K562 (cell line): ENCODE results near the gene PLEKHN1. TPM values are rescaled to one million over a fixed set of nuclear protein-coding genes. Genes with fewer than 3 reads are reported as not detected.
A peak's percentile ranks its signal among the peaks of the same experiment; 100 is the strongest.
"Not testable (repeated sequence)": the region's sequence is repeated elsewhere in the genome, so short reads cannot be mapped to it uniquely, and the experiment has no call there.

Source experiments
- ATAC-seq: fragments of 200-7000 bp; cut with Tn5 transposase; 3 replicates; pipeline ENCODE4 v1.9.1; 2020; ENCODE audit warnings: moderate library complexity
- BruUV-seq: library from RNA; stranded (reverse); fragments of 400-500 nt; replicated peaks from 2 replicates; lab custom pipeline; 2021; lab: Mats Ljungman, UMichigan
- CTCF ChIA-PET: fragments of 300-600 bp; formaldehyde crosslinking; extraction: SDS; loops from one replicate; lab custom pipeline; 2021; ENCODE audit warnings: low intra/inter-chr PET ratio; lab: Yijun Ruan, JAX
- POLR2A ChIA-PET: fragments of 300-600, 350-650 bp; sonication (Branson Sonifier 250); formaldehyde crosslinking; extraction: SDS; loops from one replicate; lab custom pipeline; 2021; ENCODE audit warnings: antibody characterized with exemption, inconsistent platforms; lab: Yijun Ruan, JAX
- DNase-seq, 4 experiments: peaks; one replicate each; pipeline versions ENCODE4 v3.0.0 to v3.0.0-alpha.2; 2011 to 2018; ENCODE audit warnings: low spot score in 3 of 4, mixed read lengths in 3 of 4; ENCODE audit errors: extremely low read depth in 1 of 4
- FAIRE-seq: peaks from 2 replicates; lab custom pipeline; 2011; peaks lifted over from hg19 to GRCh38; lab: Jason Lieb, UNC
- H2AFZ ChIP-seq: 2 replicates; pipeline ENCODE4 v1.6.0; 2011; ENCODE audit warnings: low read depth, low read length, control low read depth, inconsistent platforms
- H3K27ac ChIP-seq: fragments of 200-600 bp; 3 replicates; pipeline ENCODE4 v1.8.0; 2011; ENCODE audit warnings: low read depth, mild to moderate bottlenecking, control low read depth, inconsistent platforms, low read length, moderate library complexity, mixed read lengths; ENCODE audit errors: extremely low read depth
- H3K27me3 ChIP-seq, 2 experiments: fragments of 300-600 bp in 1 of 2; 2 replicates in 1 of 2; 3 replicates in 1 of 2; pipeline versions ENCODE4 v1.6.0 to v1.8.0; 2011; ENCODE audit warnings: inconsistent platforms in 2 of 2, low read length in 2 of 2, mild to moderate bottlenecking in 1 of 2, mixed read lengths in 1 of 2, moderate library complexity in 1 of 2; ENCODE audit not compliant: control insufficient read depth in 2 of 2, insufficient read depth in 2 of 2
- H3K36me3 ChIP-seq: fragments of 300-600 bp; 3 replicates; pipeline ENCODE4 v1.8.0; 2011; ENCODE audit warnings: mild to moderate bottlenecking, low read length, inconsistent platforms; ENCODE audit not compliant: control insufficient read depth, insufficient read depth
- H3K4me1 ChIP-seq, 2 experiments: fragments of 200-600 bp in 1 of 2; replicated peaks in 1 of 2; 2 replicates in 1 of 2; 3 replicates in 1 of 2; pipeline versions ENCODE4 v1.5.1 to v1.8.0; 2011; ENCODE audit warnings: inconsistent platforms in 2 of 2, low read length in 2 of 2, mild to moderate bottlenecking in 1 of 2, mixed read lengths in 1 of 2, moderate library complexity in 1 of 2; ENCODE audit not compliant: control insufficient read depth in 2 of 2, insufficient read depth in 2 of 2
- H3K4me2 ChIP-seq: 2 replicates; pipeline ENCODE4 v1.6.1; 2011; ENCODE audit warnings: low read length, control low read depth, inconsistent platforms, mixed read lengths; ENCODE audit not compliant: insufficient read depth
- H3K4me3 ChIP-seq: fragments of 200-600 bp; sonication (generic), shearing (Covaris generic); 2 replicates; pipeline ENCODE4 v1.5.1; 2016; ENCODE audit warnings: control low read depth, inconsistent platforms
- H3K79me2 ChIP-seq: fragments of 200-600 bp; 3 replicates; pipeline ENCODE4 v1.8.0; 2011; ENCODE audit warnings: low read length, inconsistent platforms; ENCODE audit not compliant: control insufficient read depth, insufficient read depth
- H3K9ac ChIP-seq, 2 experiments: 2 replicates each; pipeline versions ENCODE4 v1.6.0 to v1.6.1; 2011; ENCODE audit warnings: low read depth in 2 of 2, low read length in 2 of 2, control low read depth in 1 of 2, inconsistent platforms in 1 of 2, mild to moderate bottlenecking in 1 of 2, mixed read lengths in 1 of 2; ENCODE audit not compliant: insufficient read depth in 1 of 2
- H3K9me1 ChIP-seq: one replicate; pipeline ENCODE4 v1.6.0; 2011; ENCODE audit warnings: inconsistent platforms, mild to moderate bottlenecking, low read length, moderate library complexity; ENCODE audit not compliant: control insufficient read depth, insufficient read depth
- H3K9me3 ChIP-seq: replicated peaks from 2 replicates; pipeline ENCODE4 v1.5.1; 2011; ENCODE audit warnings: low read depth, low read length, inconsistent platforms; ENCODE audit not compliant: control insufficient read depth, insufficient read depth
- H4K20me1 ChIP-seq: replicated peaks from 2 replicates; pipeline ENCODE4 v1.6.1; 2011; ENCODE audit warnings: low read length, inconsistent platforms, mixed read lengths; ENCODE audit not compliant: control insufficient read depth, insufficient read depth
- ELK3 ChIP-seq: fragments of 450-650 bp; formaldehyde crosslinking; IDR thresholded peaks from 2 replicates; pipeline ENCODE4 v1.4.0; 2020; ENCODE audit warnings: mild to moderate bottlenecking
- GABPB2 ChIP-seq: fragments of 250-450 bp; sonication (Bioruptor Pico); conservative IDR thresholded peaks from 2 replicates; pipeline ENCODE4 v1.5.1; 2021; ENCODE audit warnings: mild to moderate bottlenecking
- KAT2B ChIP-seq: IDR thresholded peaks from one replicate; pipeline ENCODE4 v1.6.1; 2012; ENCODE audit warnings: low read depth, mild to moderate bottlenecking, control low read depth, inconsistent platforms, low read length, moderate library complexity
- POLR2G ChIP-seq: fragments of 200-400 bp; formaldehyde crosslinking; IDR thresholded peaks from 2 replicates; pipeline ENCODE4 v1.6.1; 2017; ENCODE audit warnings: low read depth, mild to moderate bottlenecking, antibody characterized with exemption, low read length, moderate library complexity
- RBFOX2 ChIP-seq: fragments of 200-400 bp; formaldehyde crosslinking; IDR thresholded peaks from 2 replicates; pipeline ENCODE4 v1.6.1; 2017; ENCODE audit warnings: low read depth, mild to moderate bottlenecking, low read length, moderate library complexity
- TFAP4 ChIP-seq: sonication (generic); formaldehyde crosslinking; IDR thresholded peaks from 2 replicates; pipeline ENCODE4 v1.8.0; 2022; ENCODE audit warnings: missing genetic modification reagents, mild to moderate bottlenecking, moderate library complexity, borderline replicate concordance
- WGBS: fragments of 100-300 bp; shearing (Covaris generic); methylation state at CpG from one replicate; pipeline ENCODE4 v1.1.6; 2016; ENCODE audit warnings: low coverage, mixed read lengths; ENCODE audit not compliant: insufficient coverage; ENCODE audit errors: missing lambda C conversion rate; 5-methylcytosine and 5-hydroxymethylcytosine counted together
- in situ Hi-C: fragments of 300-500 bp; cut with MboI; formaldehyde crosslinking; loops from 4 replicates; pipeline ENCODE4 v1.15.0; 2018; ENCODE audit warnings: inconsistent platforms, mixed read lengths
- intact Hi-C: fragments of 100-400 bp; cut with micrococcal nuclease; formaldehyde crosslinking; loops from 2 replicates; pipeline ENCODE4 v1.14.2; 2022
- polyA plus RNA-seq, 8 experiments: library from polyadenylated mRNA; depleted of rRNA in 4 of 8; stranded (reverse) in 5 of 8; unstranded in 3 of 8; fragments of >200 nt; fragmentation: Nextera tagmentation in 2 of 8; fragmentation: Illumina TruSeq in 1 of 8; extraction: Ambion mirVana in 2 of 8; extraction: Trizol in 1 of 8; gene quantifications; 2 replicates each; pipeline versions ENCODE4 v1.2.1 to v1.2.3, GENCODE V29; 2011 to 2014; ENCODE audit warnings: inconsistent platforms in 1 of 8, missing spikeins in 1 of 8
- total RNA-seq, 7 experiments: library from RNA; depleted of rRNA in 6 of 7; stranded (reverse); fragments of >200 nt in 6 of 7; fragmentation: Illumina TruSeq in 2 of 7; extraction: Trizol in 2 of 7; gene quantifications; 2 replicates each; pipeline versions ENCODE4 v1.2.1 to v1.2.3, GENCODE V29; 2011 to 2021; ENCODE audit warnings: low replicate concordance in 1 of 7

The PLEKHN1 gene
- total and polyA plus RNA-seq, 9 of the 15 experiments (the other 6 are each of a cell fraction or from before 2014, with no cell fraction given), result 0.07 to 1.5 (median 0.13) TPM; not detected in 2

GRCh38 chr1:945688-946556 is 20.4 kb upstream of the PLEKHN1 start:
- Histone ChIP-seq H3K79me2 (peaks cover 3% of the 10 kb centered on the region; the same call in 2 of the 3 replicates), H3K4me2 (no peak overlapping the region), H3K27me3 (no peaks in the 10 kb centered on the region), H3K4me1 (peaks cover 13 to 76% of the 10 kb centered on the region in 2 experiments; a peak in 3 of 5 replicates), H3K27ac (no peak overlapping the region), H3K9ac (no peak overlapping the region; a peak in 1 of 4 replicates), H2AFZ (no peak overlapping the region), H3K9me1 (no peaks in the 10 kb centered on the region), H3K36me3 (peaks cover 73% of the 10 kb centered on the region; the same call in 2 of the 3 replicates), H3K4me3 (no peak overlapping the region), H4K20me1 (peaks cover 21% of the 10 kb centered on the region), H3K9me3 (no peaks in the 10 kb centered on the region)
- no peak for ATAC-seq
- POLR2A ChIA-PET, result interaction anchor here (1.2 to 2.3 kb wide), 3 partner anchors 11 to 120 kb away, joined by 4 to 7 read pairs (median 4); partner anchors contain the start of gene NOC2L
- no peak for DNase-seq
- in situ Hi-C loops, result no loop called here
- FAIRE-seq, result no peak
- no peak for TF ChIP-seq ELK3 (CRISPR knock-in tag)
- peak; percentile 54 for TF ChIP-seq RBFOX2
- no peak for TF ChIP-seq KAT2B
- TF ChIP-seq GABPB2 (CRISPR knock-in tag), result no peak
- TF ChIP-seq TFAP4 (CRISPR knock-in tag), result peak; percentile 61; the same call in 1 of the 2 replicates
- TF ChIP-seq POLR2G, result peak; percentile 60
- intact Hi-C loops, result no loop called here
- WGBS, result 87% methylated on average over 25 of the region's 29 CpGs
- BruUV-seq, result no TSS peak
- CTCF ChIA-PET, result no interaction called here

GRCh38 chr1:946811-947210 is 19.5 kb upstream of the PLEKHN1 start:
- H2AFZ ChIP-seq, POLR2A ChIA-PET, CTCF ChIA-PET, H3K9ac ChIP-seq, H3K27ac ChIP-seq, in situ Hi-C loops, H3K9me1 ChIP-seq, BruUV-seq, H3K4me3 ChIP-seq, ATAC-seq, H3K79me2 ChIP-seq, intact Hi-C loops, FAIRE-seq, H3K27me3 ChIP-seq, DNase-seq, H3K9me3 ChIP-seq, H3K4me2 ChIP-seq: not testable (repeated sequence)
- WGBS, result 93% methylated on average over 13 of the region's 13 CpGs
- H3K36me3 ChIP-seq, result peaks cover 82% of the 10 kb centered on the region; the same call in 2 of the 3 replicates
- peaks cover 18% of the 10 kb centered on the region for H4K20me1 ChIP-seq
- H3K4me1 ChIP-seq, result peaks cover 7 to 68% of the 10 kb centered on the region in 2 experiments; a peak in 3 of 5 replicates
